ENCODE results near the gene PDE6D. TPM values are rescaled to one million over a fixed set of nuclear protein-coding genes. Genes with fewer than 3 reads are reported as not detected.

PDE6D gene
- total RNA-seq, 1 experiment from 2014 or later = 30.1 TPM

Other genes with a start within 250 kb of the PDE6D start
- gene TEX44, start 188.4 kb downstream of the PDE6D start, total RNA-seq (2014; rRNA removed; shearing (Covaris generic)) = not detected in 2 replicates
- 2,153 and 2,302 TPM in 2 replicates for gene PTMA, start 72.8 kb downstream of the PDE6D start, total RNA-seq (2014; rRNA removed; shearing (Covaris generic))
- 43.4 and 44.4 TPM in 2 replicates for gene COPS7B, start 5.2 kb upstream of the PDE6D start, total RNA-seq (2014; rRNA removed; shearing (Covaris generic))
- 0.18 and 1.1 TPM in 2 replicates for gene NPPC, start 145.1 kb upstream of the PDE6D start, total RNA-seq (2014; rRNA removed; shearing (Covaris generic))
- 22.7 and 26.5 TPM in 2 replicates for gene DIS3L2, start 180.4 kb upstream of the PDE6D start, total RNA-seq (2014; rRNA removed; shearing (Covaris generic))